Measurements from ENCODE around the gene OR10A5. TPM values are rescaled to one million over a fixed set of nuclear protein-coding genes. Genes with fewer than 3 reads are reported as not detected.

OR10A5 gene
- total and polyA plus RNA-seq, 2 of the 8 experiments (the other 6 are each of a cell fraction or from before 2014, with no cell fraction given) = not detected

GRCh38 chr11:6828103-6828502 lies 17.4 kb upstream of the OR10A5 start:
- Histone ChIP-seq H2BK120ac (replicated peaks; ENCODE audit: low read depth, low read length) (no peak overlapping the region), H3K9me3 (ENCODE audit: insufficient read depth in 2 of 2, low read depth in 1 of 2, low read length in 1 of 2) (no peaks in the 10 kb centered on the region), H4K5ac (ENCODE audit: insufficient read length, low read depth, low read length) (no peak overlapping the region), H2BK12ac (ENCODE audit: low read depth, low read length) (no peak overlapping the region), H4K20me1 (replicated peaks in 1 of 2; ENCODE audit: control insufficient read depth in 1 of 2, insufficient read depth in 2 of 2, low read length in 2 of 2) (no peaks in the 10 kb centered on the region), H2BK20ac (ENCODE audit: low read length) (no peak overlapping the region), H4K8ac (ENCODE audit: extremely low read depth, insufficient read depth, low read length) (no peak overlapping the region), H2BK15ac (ENCODE audit: low read length) (no peak overlapping the region), H2AFZ (ENCODE audit: low read length) (no peak overlapping the region), H3K56ac (replicated peaks; ENCODE audit: insufficient read length, low read depth, low read length) (no peak overlapping the region), H3K18ac (ENCODE audit: extremely low read depth, low read length) (no peak overlapping the region), H3K9ac (replicated peaks in 1 of 4; ENCODE audit: extremely low read depth in 1 of 4, low read depth in 3 of 4, low read length in 3 of 4) (no peak overlapping the region), H3K4me2 (ENCODE audit: insufficient read depth in 1 of 2, low read depth in 2 of 2, low read length in 2 of 2) (no peak overlapping the region), H3K23me2 (ENCODE audit: low read depth, low read length) (no peaks in the 10 kb centered on the region), H2AK5ac (ENCODE audit: low read depth, low read length) (no peak overlapping the region), H3K27ac (ENCODE audit: low read depth, low read length) (no peak overlapping the region), H3K23ac (ENCODE audit: insufficient read length) (no peak overlapping the region), H3K4ac (replicated peaks; ENCODE audit: insufficient read length, low read depth, low read length) (no peak overlapping the region), H3K4me3 (ENCODE audit: extremely low read depth in 1 of 4, insufficient read depth in 2 of 4, low read depth in 3 of 4, low read length in 4 of 4) (no peak overlapping the region), H3K14ac (ENCODE audit: insufficient read length) (no peak overlapping the region), H3K79me2 (ENCODE audit: control insufficient read depth in 1 of 2, insufficient read depth in 2 of 2, low read length in 2 of 2) (no peaks in the 10 kb centered on the region), H3K36me3 (ENCODE audit: control insufficient read depth in 2 of 4, insufficient read depth in 4 of 4, low read length in 3 of 4) (no peaks in the 10 kb centered on the region), H3K27me3 (replicated peaks in 1 of 4; ENCODE audit: control insufficient read depth in 3 of 4, extremely low read depth in 1 of 4, insufficient read depth in 3 of 4, low read length in 3 of 4) (no peaks in the 10 kb centered on the region), H3K4me1 (replicated peaks in 1 of 4; ENCODE audit: control insufficient read depth in 3 of 4, insufficient read depth in 4 of 4, low read length in 3 of 4) (no peaks in the 10 kb centered on the region), H4K91ac (replicated peaks; ENCODE audit: insufficient read length, low read length) (no peak overlapping the region), H2BK5ac (ENCODE audit: low read depth, low read length) (no peak overlapping the region), H3K79me1 (ENCODE audit: low read depth, low read length) (no peaks in the 10 kb centered on the region)
- FAIRE-seq (no peak), DNase-seq (ENCODE audit: low read depth in 1 of 2, low spot score in 2 of 2) (no peak)
- WGBS, 2 experiments (ENCODE audit: extremely low coverage in 1 of 2, insufficient coverage in 1 of 2, insufficient read length in 1 of 2, insufficient replicate concordance in 2 of 2, low coverage in 1 of 2, low lambda C conversion rate in 2 of 2, missing lambda C conversion rate in 1 of 2) = 93% methylated on average over 1 of the region's 1 CpG; no CpG with 5 or more reads in 1 of the 2 experiments
- ChIA-PET CTCF (ENCODE audit: partially characterized antibody) (no interaction called here), POLR2A (ENCODE audit: partially characterized antibody) (no interaction called here)
- TF ChIP-seq YY1 (IDR thresholded peaks at IDR 0.05; ENCODE audit: low read depth, low read length) = no peak
- TF ChIP-seq POLR2AphosphoS5 (IDR thresholded peaks at IDR 0.05; ENCODE audit: low read depth, low read length) = no peak
- TF ChIP-seq BRCA1 (IDR thresholded peaks at IDR 0.05; ENCODE audit: low read depth, low read length) = no peak
- TF ChIP-seq POLR2A (IDR thresholded peaks at IDR 0.05; ENCODE audit: control extremely low read depth in 1 of 2, low read depth in 2 of 2, low read length in 2 of 2) = no peak
- TF ChIP-seq BACH1 (IDR thresholded peaks at IDR 0.05; ENCODE audit: low read length) = no peak
- no peak for TF ChIP-seq EZH2 (IDR thresholded peaks at IDR 0.05; ENCODE audit: low read depth, low read length, severe bottlenecking)
- TF ChIP-seq RNF2 (IDR thresholded peaks at IDR 0.05; ENCODE audit: borderline replicate concordance, low read depth, low read length, missing control alignments, poor library complexity, severe bottlenecking) = no peak
- no peak for TF ChIP-seq CTCF (IDR thresholded peaks at IDR 0.05; ENCODE audit: control extremely low read depth in 1 of 3, insufficient read depth in 1 of 3, low read depth in 1 of 3, low read length in 3 of 3)
- no peak for TF ChIP-seq RFX5 (IDR thresholded peaks at IDR 0.05; ENCODE audit: borderline replicate concordance, low read depth, low read length)
- TF ChIP-seq CBX5 (IDR thresholded peaks at IDR 0.05; ENCODE audit: low read depth, low read length) = no peak
- TF ChIP-seq MAFK (IDR thresholded peaks at IDR 0.05; ENCODE audit: low read depth, low read length) = no peak
- TF ChIP-seq HDAC2 (IDR thresholded peaks at IDR 0.05; ENCODE audit: borderline replicate concordance in 1 of 2, low read depth in 2 of 2, low read length in 2 of 2) = no peak

Measured in H1 (cell line).